Measurements from ENCODE around the gene TRAPPC8.
"Not testable (repeated sequence)": the region's sequence is repeated elsewhere in the genome, so short reads cannot be mapped to it uniquely, and the experiment has no call there.

The TRAPPC8 gene

GRCh38 chr18:31941010-31941809 is 1.7 kb downstream of the TRAPPC8 start:
- no peak for DNase-seq

GRCh38 chr18:31934773-31935172 is 8.2 kb downstream of the TRAPPC8 start:
- DNase-seq, result not testable (repeated sequence)

GRCh38 chr18:31931886-31932240 is 11.1 kb downstream of the TRAPPC8 start:
- DNase-seq, result no peak

- no peak for DNase-seq
Measured at GRCh38 chr18:31931163-31931885, 11.6 kb downstream of the TRAPPC8 start.

GRCh38 chr18:31929273-31929672 is 13.7 kb downstream of the TRAPPC8 start:
- no peak for DNase-seq

GRCh38 chr18:31926988-31927387 is 15.9 kb downstream of the TRAPPC8 start:
- DNase-seq, result not testable (repeated sequence)

- peak; percentile 50 for DNase-seq
Measured at GRCh38 chr18:31920277-31920676, 22.7 kb downstream of the TRAPPC8 start.

- not testable (repeated sequence) for DNase-seq
Measured at GRCh38 chr18:31919366-31919765, 23.6 kb downstream of the TRAPPC8 start.

GRCh38 chr18:31918733-31919132 is 24.2 kb downstream of the TRAPPC8 start:
- DNase-seq, result no peak

- DNase-seq, result no peak
Measured at GRCh38 chr18:31901063-31901462, 41.9 kb downstream of the TRAPPC8 start.

GRCh38 chr18:31899771-31900170 is 43.2 kb downstream of the TRAPPC8 start:
- not testable (repeated sequence) for DNase-seq

GRCh38 chr18:31892936-31893335 is 50.0 kb downstream of the TRAPPC8 start:
- no peak for DNase-seq

- DNase-seq, result no peak
Measured at GRCh38 chr18:31891566-31891965, 51.4 kb downstream of the TRAPPC8 start.

- DNase-seq, result no peak
Measured at GRCh38 chr18:31884020-31884419, 58.9 kb downstream of the TRAPPC8 start.

- peak; percentile 7 for DNase-seq
Measured at GRCh38 chr18:31880186-31880898, 62.6 kb downstream of the TRAPPC8 start.

- DNase-seq, result no peak
Measured at GRCh38 chr18:31878358-31878757, 64.6 kb downstream of the TRAPPC8 start.

GRCh38 chr18:31877900-31878299 is 65.0 kb downstream of the TRAPPC8 start:
- no peak for DNase-seq

GRCh38 chr18:31876707-31877106 is 66.2 kb downstream of the TRAPPC8 start:
- no peak for DNase-seq

GRCh38 chr18:31875301-31875700 is 67.6 kb downstream of the TRAPPC8 start:
- no peak for DNase-seq

GRCh38 chr18:31863103-31863502 is 79.8 kb downstream of the TRAPPC8 start:
- DNase-seq, result no peak

GRCh38 chr18:31860488-31860887 is 82.4 kb downstream of the TRAPPC8 start:
- DNase-seq, result no peak

- no peak for DNase-seq
Measured at GRCh38 chr18:31857526-31858106, 85.3 kb downstream of the TRAPPC8 start.

- DNase-seq, result peak; percentile 27
Measured at GRCh38 chr18:31850844-31851243, 92.1 kb downstream of the TRAPPC8 start.
